ENCODE measurements around the gene ACADVL.

The ACADVL gene

GRCh38 chr17:7218758-7219157, 980 bp upstream of the ACADVL start:
- no peak for TF ChIP-seq CTCF (IDR thresholded peaks at IDR 0.05; ENCODE audit: insufficient read depth, low read depth, low read length, missing control alignments)
- H3K4me3 ChIP-seq (ENCODE audit: low read length) = no peak overlapping the region
- no peak for DNase-seq (ENCODE audit: low read depth)

- TF ChIP-seq CTCF (IDR thresholded peaks at IDR 0.05; ENCODE audit: insufficient read depth, low read depth, low read length, missing control alignments) = no peak
Measured at GRCh38 chr17:7219229-7219811, 418 bp upstream of the ACADVL start.

GRCh38 chr17:7220593-7221277, 997 bp downstream of the ACADVL start:
- TF ChIP-seq CTCF (IDR thresholded peaks at IDR 0.05; ENCODE audit: insufficient read depth, low read depth, low read length, missing control alignments) = peak; percentile 63
- H3K4me3 ChIP-seq (ENCODE audit: low read length) = peak overlapping the region; percentile 74
- peak; percentile 78 for DNase-seq (ENCODE audit: low read depth)

More at GRCh38 chr17:7219229-7219811, 418 bp upstream of the ACADVL start:
- DNase-seq (ENCODE audit: low read depth) = no peak
- H3K4me3 ChIP-seq (ENCODE audit: low read length) = peak overlapping the region; percentile 74

GRCh38 chr17:7221278-7222092, 1.7 kb downstream of the ACADVL start:
- no peak for DNase-seq (ENCODE audit: low read depth)
- no peak for TF ChIP-seq CTCF (IDR thresholded peaks at IDR 0.05; ENCODE audit: insufficient read depth, low read depth, low read length, missing control alignments)
- peak overlapping the region; percentile 74 for H3K4me3 ChIP-seq (ENCODE audit: low read length)

GRCh38 chr17:7222093-7222971, 2.6 kb downstream of the ACADVL start:
- TF ChIP-seq CTCF (IDR thresholded peaks at IDR 0.05; ENCODE audit: insufficient read depth, low read depth, low read length, missing control alignments) = no peak
- no peak for DNase-seq (ENCODE audit: low read depth)
- no peak overlapping the region for H3K4me3 ChIP-seq (ENCODE audit: low read length)

GRCh38 chr17:7222972-7223292, 3.2 kb downstream of the ACADVL start:
- no peak for DNase-seq (ENCODE audit: low read depth)
- no peak for TF ChIP-seq CTCF (IDR thresholded peaks at IDR 0.05; ENCODE audit: insufficient read depth, low read depth, low read length, missing control alignments)

More at GRCh38 chr17:7222972-7223292, 3.2 kb downstream of the ACADVL start:
- no peak overlapping the region for H3K4me3 ChIP-seq (ENCODE audit: low read length)

All from epithelial cell of esophagus (primary cell).